Measurements from ENCODE around the gene KIRREL3. TPM values are rescaled to one million over a fixed set of nuclear protein-coding genes. Genes with fewer than 3 reads are reported as not detected.

The KIRREL3 gene
- total and polyA plus RNA-seq, 2 of the 8 experiments (the other 6 are each of a cell fraction or from before 2014, with no cell fraction given), result 0.29 to 0.32 TPM

DNA sequence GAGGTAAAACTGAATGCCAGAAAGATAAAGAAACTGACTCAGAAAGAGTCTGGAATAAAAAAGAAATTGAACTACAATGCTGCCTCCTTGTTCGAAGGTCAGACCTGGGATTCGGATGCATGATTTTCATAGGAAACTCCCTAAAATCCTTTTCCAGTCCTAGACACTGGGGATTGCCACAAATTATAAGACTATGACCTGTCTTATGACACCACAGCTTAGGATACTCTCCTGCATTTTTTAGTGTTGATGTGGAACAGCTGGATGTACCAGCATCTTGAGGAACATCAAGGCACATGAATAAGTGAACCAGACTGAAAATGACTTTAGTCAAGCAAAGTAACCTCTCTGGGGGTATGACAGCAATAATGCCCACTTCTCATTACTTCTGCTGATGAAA lies 9.0 kb downstream of the KIRREL3 start (continued):
- TF ChIP-seq EZH2 (IDR thresholded peaks at IDR 0.05; ENCODE audit: low read depth, low read length, severe bottlenecking), result no peak
- no peak for TF ChIP-seq SP1 (IDR thresholded peaks at IDR 0.05; ENCODE audit: low read depth, low read length)
- TF ChIP-seq MAFK (IDR thresholded peaks at IDR 0.05; ENCODE audit: low read depth, low read length), result no peak
- no peak for TF ChIP-seq KDM1A (IDR thresholded peaks at IDR 0.05; ENCODE audit: borderline replicate concordance, low read length)
- no peak for TF ChIP-seq EP300 (IDR thresholded peaks at IDR 0.05; ENCODE audit: borderline replicate concordance in 1 of 2, low read depth in 2 of 2, low read length in 2 of 2)
- no peak for TF ChIP-seq BRCA1 (IDR thresholded peaks at IDR 0.05; ENCODE audit: low read depth, low read length)
- no peak for TF ChIP-seq JUN (IDR thresholded peaks at IDR 0.05; ENCODE audit: low read depth, low read length)
- TF ChIP-seq PHF8 (conservative IDR thresholded peaks at IDR 0.05; ENCODE audit: low read depth, low read length), result no peak

All from H1 (cell line).